Adrenal gland (tissue), 5 donors: ENCODE results near the gene BRK1.

ENCODE experiments used
- CTCF ChIP-seq, 6 experiments: fragments of 450-650 bp in 4 of 6; fragments of 200-600 bp in 2 of 6; sonication (generic) in 1 of 6; IDR thresholded peaks; 1 replicate in 5 of 6; 2 replicates in 1 of 6; pipeline versions ENCODE4 v1.5.1 to v1.8.0; 2016 to 2021; ENCODE audit warnings: antibody characterized with exemption in 6 of 6, mild to moderate bottlenecking in 2 of 6, moderate library complexity in 1 of 6
- POLR2A ChIP-seq, 2 donors: fragments of 450-650 bp; IDR thresholded peaks; one replicate each; pipeline ENCODE4 v1.6.1; 2017; ENCODE audit warnings: antibody characterized with exemption in 2 of 2, mild to moderate bottlenecking in 2 of 2, moderate library complexity in 1 of 2
- donor health status: DM: no; HTN: no; CAD: no.

GRCh38 chr3:10169000-10169496, 53.6 kb downstream of the BRK1 start:
- TF ChIP-seq CTCF (IDR thresholded peaks at IDR 0.05): no peak
- TF ChIP-seq POLR2A (IDR thresholded peaks at IDR 0.05): no peak
